H1 (cell line): Measurements from ENCODE around the gene NME4. TPM values are rescaled to one million over a fixed set of nuclear protein-coding genes. Genes with fewer than 3 reads are reported as not detected.

ENCODE experiments used
- CTCF ChIA-PET: fragments of 300-600 bp; sonication (Branson Sonifier 250); formaldehyde crosslinking; loops from one replicate; lab custom pipeline; 2021; ENCODE audit not compliant: partially characterized antibody; lab: Charles Lee
- POLR2A ChIA-PET: fragments of 300-600 bp; sonication (Branson Sonifier 250); formaldehyde crosslinking; loops from one replicate; lab custom pipeline; 2021; ENCODE audit warnings: inconsistent platforms; ENCODE audit not compliant: partially characterized antibody; lab: Charles Lee
- DNase-seq, 2 experiments: peaks; one replicate each; pipeline versions ENCODE4 v3.0.0 to v3.0.0-alpha.2; 2010 to 2022; ENCODE audit warnings: low spot score in 2 of 2, low read depth in 1 of 2, mixed read lengths in 1 of 2
- FAIRE-seq: peaks from 2 replicates; lab custom pipeline; 2011; peaks lifted over from hg19 to GRCh38; lab: Jason Lieb, UNC
- H2AFZ ChIP-seq: 2 replicates; pipeline ENCODE4 v1.8.1; 2012; ENCODE audit warnings: low read length, inconsistent platforms
- H2AK5ac ChIP-seq: 2 replicates; pipeline ENCODE4 v1.6.1; 2013; ENCODE audit warnings: low read depth, low read length
- H2BK120ac ChIP-seq: replicated peaks from 2 replicates; pipeline ENCODE3; 2013; ENCODE audit warnings: low read depth, low read length, inconsistent platforms
- H2BK12ac ChIP-seq: 2 replicates; pipeline ENCODE4 v1.6.1; 2013; ENCODE audit warnings: low read depth, low read length
- H2BK15ac ChIP-seq: 2 replicates; pipeline ENCODE4 v1.6.1; 2013; ENCODE audit warnings: low read length
- H2BK20ac ChIP-seq: 2 replicates; pipeline ENCODE4 v1.6.1; 2013; ENCODE audit warnings: low read length
- H2BK5ac ChIP-seq: 2 replicates; pipeline ENCODE4 v1.6.1; 2013; ENCODE audit warnings: low read depth, low read length
- H3K14ac ChIP-seq: 2 replicates; pipeline ENCODE4 v1.6.1; 2013; ENCODE audit warnings: inconsistent platforms; ENCODE audit not compliant: insufficient read length
- H3K18ac ChIP-seq: 2 replicates; pipeline ENCODE4 v1.6.1; 2013; ENCODE audit warnings: low read length; ENCODE audit errors: extremely low read depth
- H3K23ac ChIP-seq: 2 replicates; pipeline ENCODE4 v1.6.1; 2013; ENCODE audit warnings: inconsistent platforms; ENCODE audit not compliant: insufficient read length
- H3K23me2 ChIP-seq: 2 replicates; pipeline ENCODE4 v1.6.1; 2013; ENCODE audit warnings: low read depth, low read length
- H3K27ac ChIP-seq: 2 replicates; pipeline ENCODE4 v1.6.1; 2011; ENCODE audit warnings: low read depth, low read length, inconsistent platforms
- H3K27me3 ChIP-seq, 4 experiments: replicated peaks in 1 of 4; 1 replicate in 1 of 4; 2 replicates in 3 of 4; pipeline versions ENCODE4 v1.6.1 to v1.8.1; 2011 to 2013; ENCODE audit warnings: low read length in 3 of 4, mild to moderate bottlenecking in 3 of 4, inconsistent platforms in 2 of 4, mixed read lengths in 2 of 4, moderate library complexity in 1 of 4; ENCODE audit not compliant: control insufficient read depth in 3 of 4, insufficient read depth in 3 of 4; ENCODE audit errors: extremely low read depth in 1 of 4
- H3K36me3 ChIP-seq, 4 experiments: 2 replicates each; pipeline versions ENCODE4 v1.6.1 to v1.8.1; 2011 to 2013; ENCODE audit warnings: mild to moderate bottlenecking in 4 of 4, low read length in 3 of 4, moderate library complexity in 2 of 4, control low read depth in 1 of 4, inconsistent platforms in 1 of 4; ENCODE audit not compliant: insufficient read depth in 4 of 4, control insufficient read depth in 2 of 4
- H3K4ac ChIP-seq: replicated peaks from 2 replicates; pipeline ENCODE3; 2013; ENCODE audit warnings: low read length, low read depth, mixed read lengths, inconsistent platforms; ENCODE audit not compliant: insufficient read length
- H3K4me1 ChIP-seq, 4 experiments: replicated peaks in 1 of 4; 1 replicate in 1 of 4; 2 replicates in 3 of 4; pipeline versions ENCODE4 v1.6.1 to v1.8.1; 2011 to 2013; ENCODE audit warnings: low read length in 3 of 4, inconsistent platforms in 2 of 4, mixed read lengths in 1 of 4; ENCODE audit not compliant: insufficient read depth in 4 of 4, control insufficient read depth in 3 of 4
- H3K4me2 ChIP-seq, 2 experiments: 2 replicates each; pipeline versions ENCODE4 v1.6.1 to v1.8.1; 2011 to 2013; ENCODE audit warnings: low read depth in 2 of 2, low read length in 2 of 2, control low read depth in 1 of 2, inconsistent platforms in 1 of 2, mild to moderate bottlenecking in 1 of 2; ENCODE audit not compliant: insufficient read depth in 1 of 2
- H3K4me3 ChIP-seq, 4 experiments: fragments of 200-600, 300-600 bp in 1 of 4; sonication (generic), shearing (Covaris generic), sonication (Bioruptor Twin) in 1 of 4; 2 replicates each; pipeline versions ENCODE4 v1.5.1 to v1.8.1; 2011 to 2016; ENCODE audit warnings: low read length in 4 of 4, low read depth in 3 of 4, control low read depth in 2 of 4, inconsistent platforms in 2 of 4, mild to moderate bottlenecking in 2 of 4, mixed read lengths in 1 of 4, moderate library complexity in 1 of 4; ENCODE audit not compliant: insufficient read depth in 2 of 4; ENCODE audit errors: extremely low read depth in 1 of 4
- H3K56ac ChIP-seq: replicated peaks from 2 replicates; pipeline ENCODE3; 2013; ENCODE audit warnings: low read depth, mild to moderate bottlenecking, mixed read lengths, low read length, inconsistent platforms; ENCODE audit not compliant: insufficient read length
- H3K79me1 ChIP-seq: 2 replicates; pipeline ENCODE4 v1.6.1; 2013; ENCODE audit warnings: low read depth, low read length, control low read depth
- H3K79me2 ChIP-seq, 2 experiments: 2 replicates each; pipeline versions ENCODE4 v1.6.1 to v1.8.1; 2012 to 2013; ENCODE audit warnings: low read length in 2 of 2, mild to moderate bottlenecking in 2 of 2, inconsistent platforms in 1 of 2; ENCODE audit not compliant: insufficient read depth in 2 of 2, control insufficient read depth in 1 of 2
- H3K9ac ChIP-seq, 4 experiments: replicated peaks in 1 of 4; 1 replicate in 1 of 4; 2 replicates in 3 of 4; pipeline versions ENCODE4 v1.6.1 to v1.8.1; 2011 to 2013; ENCODE audit warnings: low read depth in 3 of 4, low read length in 3 of 4, control low read depth in 2 of 4, mild to moderate bottlenecking in 2 of 4, moderate library complexity in 2 of 4, inconsistent platforms in 1 of 4; ENCODE audit errors: extremely low read depth in 1 of 4
- H3K9me3 ChIP-seq, 2 experiments: 2 replicates each; pipeline versions ENCODE4 v1.6.1 to v1.8.1; 2012 to 2013; ENCODE audit warnings: mild to moderate bottlenecking in 2 of 2, moderate library complexity in 2 of 2, control low read depth in 1 of 2, inconsistent platforms in 1 of 2, low read depth in 1 of 2, low read length in 1 of 2, mixed read lengths in 1 of 2; ENCODE audit not compliant: insufficient read depth in 2 of 2
- H4K20me1 ChIP-seq, 2 experiments: replicated peaks in 1 of 2; 2 replicates each; pipeline versions ENCODE3 to v1.8.1; 2011 to 2013; ENCODE audit warnings: inconsistent platforms in 2 of 2, low read length in 2 of 2, mild to moderate bottlenecking in 1 of 2; ENCODE audit not compliant: insufficient read depth in 2 of 2, control insufficient read depth in 1 of 2
- H4K5ac ChIP-seq: 2 replicates; pipeline ENCODE4 v1.6.1; 2013; ENCODE audit warnings: low read length, low read depth, mixed read lengths, inconsistent platforms; ENCODE audit not compliant: insufficient read length
- H4K8ac ChIP-seq: 2 replicates; pipeline ENCODE4 v1.8.0; 2013; ENCODE audit warnings: mild to moderate bottlenecking, moderate library complexity, low read length, inconsistent platforms; ENCODE audit not compliant: insufficient read depth; ENCODE audit errors: extremely low read depth
- H4K91ac ChIP-seq: replicated peaks from 2 replicates; pipeline ENCODE3; 2013; ENCODE audit warnings: low read length, mixed read lengths, inconsistent platforms; ENCODE audit not compliant: insufficient read length
- BACH1 ChIP-seq: IDR thresholded peaks from 2 replicates; pipeline ENCODE4 v1.6.1; 2012; ENCODE audit warnings: low read length, improper control_type of control experiment
- BCL11A ChIP-seq, 2 experiments: IDR thresholded peaks; one replicate each; pipeline ENCODE4 v1.6.1; 2011; ENCODE audit warnings: low read depth in 2 of 2, low read length in 2 of 2, mild to moderate bottlenecking in 2 of 2
- CEBPB ChIP-seq: IDR thresholded peaks from 2 replicates; pipeline ENCODE4 v1.6.1; 2012; ENCODE audit warnings: low read depth, low read length
- CREB1 ChIP-seq: IDR thresholded peaks from 2 replicates; pipeline ENCODE4 v1.6.1; 2012; ENCODE audit warnings: inconsistent platforms
- POLR2A ChIP-seq, 2 experiments: IDR thresholded peaks; 1 replicate in 1 of 2; 2 replicates in 1 of 2; pipeline ENCODE4 v1.6.1; 2011; ENCODE audit warnings: low read depth in 2 of 2, low read length in 2 of 2, mild to moderate bottlenecking in 2 of 2; ENCODE audit errors: control extremely low read depth in 1 of 2
- POLR2AphosphoS5 ChIP-seq: IDR thresholded peaks from 2 replicates; pipeline ENCODE4 v1.6.1; 2011; ENCODE audit warnings: low read depth, low read length
- SIRT6 ChIP-seq: IDR thresholded peaks from one replicate; pipeline ENCODE4 v1.7.1; 2012; ENCODE audit warnings: low read length, inconsistent platforms
- WGBS, 2 experiments: shearing (Covaris generic) in 1 of 2; methylation state at CpG; one replicate each; pipeline versions ENCODE4 v1.1.6 to v1.1.7; 2013 to 2015; ENCODE audit warnings: low lambda C conversion rate in 2 of 2, mixed read lengths in 2 of 2, inconsistent platforms in 1 of 2, low coverage in 1 of 2, missing lambda C conversion rate in 1 of 2; ENCODE audit not compliant: insufficient replicate concordance in 2 of 2, insufficient coverage in 1 of 2, insufficient read length in 1 of 2; ENCODE audit errors: extremely low coverage in 1 of 2, missing lambda C conversion rate in 1 of 2; 5-methylcytosine and 5-hydroxymethylcytosine counted together
- polyA plus RNA-seq, 7 experiments: library from polyadenylated mRNA; depleted of rRNA in 3 of 7; stranded (reverse) in 5 of 7; unstranded in 2 of 7; fragments of >200 nt in 5 of 7; fragments of 200-250 nt in 2 of 7; gene quantifications; 1 replicate in 5 of 7; 2 replicates in 1 of 7; 4 replicates in 1 of 7; pipeline versions ENCODE4 v1.2.1 to v1.2.3, GENCODE V29; 2011 to 2013; ENCODE audit warnings: missing spikeins in 2 of 7, mixed read lengths in 2 of 7
- total RNA-seq: library from RNA; stranded (reverse); fragmentation: NEBNext Ultra II Directional; extraction: Animal tissue kit (Norgen Biotek cat#: 25700); gene quantifications from 2 replicates; pipeline ENCODE4 v1.2.1, GENCODE V29; 2021

The NME4 gene
- total and polyA plus RNA-seq, 2 of the 8 experiments (the other 6 are each of a cell fraction or from before 2014, with no cell fraction given) = 408 to 863 TPM

GRCh38 chr16:367333-367903 is 29.6 kb upstream of the NME4 start:
- Histone ChIP-seq H3K4me2 (no peak overlapping the region), H2AFZ (no peak overlapping the region), H3K18ac (no peak overlapping the region), H4K91ac (no peak overlapping the region), H2BK20ac (no peak overlapping the region), H3K36me3 (peaks cover 8 to 27% (median 24%) of the 10 kb centered on the region in 4 experiments; a peak in 6 of 8 replicates), H3K27me3 (no peaks in the 10 kb centered on the region), H4K5ac (no peak overlapping the region), H3K56ac (no peak overlapping the region), H4K8ac (no peak overlapping the region), H3K14ac (no peak overlapping the region), H2BK120ac (no peak overlapping the region), H3K4me3 (no peak overlapping the region), H3K79me2 (no peaks in the 10 kb centered on the region; a peak in 1 of 4 replicates), H3K9me3 (no peaks in the 10 kb centered on the region), H3K23ac (no peak overlapping the region), H3K9ac (no peak overlapping the region), H3K23me2 (no peaks in the 10 kb centered on the region; the same call in 1 of the 2 replicates), H2BK12ac (no peak overlapping the region), H4K20me1 (peaks cover 2 to 14% of the 10 kb centered on the region in 2 experiments), H2BK5ac (no peak overlapping the region), H2AK5ac (no peak overlapping the region), H3K4me1 (peaks cover 0 to 10% (median 8%) of the 10 kb centered on the region in 4 experiments; a peak in 5 of 7 replicates), H3K27ac (no peak overlapping the region), H2BK15ac (no peak overlapping the region), H3K4ac (no peak overlapping the region), H3K79me1 (no peaks in the 10 kb centered on the region; the same call in 1 of the 2 replicates)
- 94% methylated on average over 18 of the region's 18 CpGs; no CpG with 5 or more reads in 1 of the 2 experiments for WGBS, 2 experiments
- ChIA-PET POLR2A (interaction anchor here (0.5 to 1.6 kb wide), 5 partner anchors 12 to 382 kb away, joined by 3 to 6 read pairs (median 4); no protein-coding TSS in a partner anchor), CTCF (interaction anchor here (0.6 to 1.7 kb wide), 4 partner anchors 16 to 261 kb away, joined by 3 to 6 read pairs (median 4); no protein-coding TSS in a partner anchor)
- no peak for TF ChIP-seq CREB1
- TF ChIP-seq POLR2A (IDR thresholded peaks at IDR 0.05; ENCODE audit: control extremely low read depth in 1 of 2, low read depth in 2 of 2, low read length in 2 of 2) = no peak
- TF ChIP-seq CEBPB = no peak
- no peak for TF ChIP-seq SIRT6
- no peak for TF ChIP-seq BACH1
- TF ChIP-seq BCL11A (IDR thresholded peaks at IDR 0.05; ENCODE audit: low read depth in 2 of 2, low read length in 2 of 2) = no peak
- no peak for TF ChIP-seq POLR2AphosphoS5
- DNase-seq = no peak
- no peak for FAIRE-seq
